HepG2 (cell line): ENCODE measurements around the gene EPB41L1. TPM values are rescaled to one million over a fixed set of nuclear protein-coding genes. Genes with fewer than 3 reads are reported as not detected.

Source experiments
- ATAD3A ChIP-seq: sonication (generic); formaldehyde crosslinking; IDR thresholded peaks from 2 replicates; pipeline ENCODE4 v1.4.0; 2020; ENCODE audit warnings: missing genetic modification reagents
- ATF7-NPFF ChIP-seq: sonication (generic); formaldehyde crosslinking; IDR thresholded peaks from 2 replicates; pipeline ENCODE4 v1.8.1; 2023; ENCODE audit warnings: mild to moderate bottlenecking, low read depth, missing genetic modification reagents, moderate library complexity
- CEBPB ChIP-seq: IDR thresholded peaks from 2 replicates; pipeline ENCODE4 v1.6.1; 2011; ENCODE audit warnings: low read depth, low read length, improper control_type of control experiment, borderline replicate concordance
- CREM ChIP-seq, 2 experiments: sonication (generic) in 1 of 2; formaldehyde crosslinking in 1 of 2; IDR thresholded peaks; 2 replicates each; pipeline versions ENCODE4 v1.4.0 to v1.6.1; 2016 to 2020; ENCODE audit warnings: antibody characterized with exemption in 1 of 2, mild to moderate bottlenecking in 1 of 2, missing genetic modification reagents in 1 of 2
- HOXA9 ChIP-seq: sonication (generic); formaldehyde crosslinking; IDR thresholded peaks from 2 replicates; pipeline ENCODE4 v1.8.1; 2022; ENCODE audit warnings: missing genetic modification reagents, mild to moderate bottlenecking, moderate library complexity, borderline replicate concordance
- KDM4B ChIP-seq: sonication (generic); formaldehyde crosslinking; IDR thresholded peaks from 2 replicates; pipeline ENCODE4 v1.4.0; 2020; ENCODE audit warnings: missing genetic modification reagents
- NONO ChIP-seq, 2 experiments: fragments of 450-650 bp in 1 of 2; sonication (generic) in 1 of 2; formaldehyde crosslinking in 1 of 2; IDR thresholded peaks in 1 of 2; conservative IDR thresholded peaks in 1 of 2; 2 replicates each; pipeline versions ENCODE4 v1.6.1 to v1.8.0; 2017 to 2022; ENCODE audit warnings: mild to moderate bottlenecking in 1 of 2, missing genetic modification reagents in 1 of 2, moderate library complexity in 1 of 2
- PLRG1 ChIP-seq: fragments of 450-650 bp; conservative IDR thresholded peaks from 2 replicates; pipeline ENCODE4 v1.6.1; 2016
- POLR2AphosphoS5 ChIP-seq: IDR thresholded peaks from 2 replicates; pipeline ENCODE4 v1.6.1; 2012; ENCODE audit warnings: low read depth, low read length
- RXRA ChIP-seq: sonication (generic); formaldehyde crosslinking; IDR thresholded peaks from 2 replicates; pipeline ENCODE4 v1.5.1; 2020; ENCODE audit warnings: missing genetic modification reagents
- RXRB ChIP-seq: IDR thresholded peaks from 2 replicates; pipeline ENCODE4 v1.6.1; 2016; ENCODE audit warnings: borderline replicate concordance, missing genetic modification reagents, missing compliant biosample characterization
- SIX1 ChIP-seq: sonication (generic); formaldehyde crosslinking; IDR thresholded peaks from 2 replicates; pipeline ENCODE4 v1.4.0; 2020; ENCODE audit warnings: missing genetic modification reagents, borderline replicate concordance
- THAP11 ChIP-seq: IDR thresholded peaks from 2 replicates; pipeline ENCODE4 v1.6.1; 2016; ENCODE audit warnings: missing biosample characterization, missing genetic modification reagents
- ZNF605 ChIP-seq: sonication (generic); formaldehyde crosslinking; IDR thresholded peaks from 2 replicates; pipeline ENCODE4 v1.8.0; 2022; ENCODE audit warnings: mild to moderate bottlenecking, missing genetic modification reagents
- ZNF766 ChIP-seq: sonication (generic); formaldehyde crosslinking; IDR thresholded peaks from 2 replicates; pipeline ENCODE4 v1.5.0; 2020; ENCODE audit warnings: missing genetic modification reagents, borderline replicate concordance
- polyA plus RNA-seq, 8 experiments: library from polyadenylated mRNA; depleted of rRNA in 3 of 8; stranded (reverse) in 7 of 8; unstranded in 1 of 8; fragments of >200 nt; fragmentation: Illumina TruSeq in 4 of 8; extraction: Trizol in 4 of 8; gene quantifications; 2 replicates each; pipeline versions ENCODE4 v1.2.1 to v1.2.3, GENCODE V29; 2011 to 2016; ENCODE audit warnings: low read depth in 4 of 8, missing spikeins in 1 of 8, mixed read lengths in 1 of 8; ENCODE audit not compliant: insufficient read depth in 1 of 8
- total RNA-seq, 5 experiments: library from RNA; depleted of rRNA; stranded (reverse); fragments of >200 nt; fragmentation: Illumina TruSeq; extraction: Trizol; gene quantifications; 2 replicates each; pipeline ENCODE4 v1.2.3, GENCODE V29; 2016; ENCODE audit warnings: low read depth in 1 of 5
- TF ChIP-seq, protein P1 (sequence below): sonication (generic); formaldehyde crosslinking; IDR thresholded peaks from 2 replicates; pipeline ENCODE4 v1.8.1; 2023; ENCODE audit warnings: mild to moderate bottlenecking, missing genetic modification reagents
- TF ChIP-seq, protein P2 (sequence below): sonication (generic); formaldehyde crosslinking; IDR thresholded peaks from 2 replicates; pipeline ENCODE4 v1.4.0; 2020; ENCODE audit warnings: low read depth, missing genetic modification reagents
- TF ChIP-seq, protein P3 (sequence below): sonication (generic); formaldehyde crosslinking; IDR thresholded peaks from 2 replicates; pipeline ENCODE4 v1.5.1; 2020; ENCODE audit warnings: mild to moderate bottlenecking, missing genetic modification reagents

Gene EPB41L1
- total and polyA plus RNA-seq, 2 of the 13 experiments (the other 11 are each of a cell fraction or from before 2014, with no cell fraction given) = 16.7 to 39.0 TPM

DNA sequence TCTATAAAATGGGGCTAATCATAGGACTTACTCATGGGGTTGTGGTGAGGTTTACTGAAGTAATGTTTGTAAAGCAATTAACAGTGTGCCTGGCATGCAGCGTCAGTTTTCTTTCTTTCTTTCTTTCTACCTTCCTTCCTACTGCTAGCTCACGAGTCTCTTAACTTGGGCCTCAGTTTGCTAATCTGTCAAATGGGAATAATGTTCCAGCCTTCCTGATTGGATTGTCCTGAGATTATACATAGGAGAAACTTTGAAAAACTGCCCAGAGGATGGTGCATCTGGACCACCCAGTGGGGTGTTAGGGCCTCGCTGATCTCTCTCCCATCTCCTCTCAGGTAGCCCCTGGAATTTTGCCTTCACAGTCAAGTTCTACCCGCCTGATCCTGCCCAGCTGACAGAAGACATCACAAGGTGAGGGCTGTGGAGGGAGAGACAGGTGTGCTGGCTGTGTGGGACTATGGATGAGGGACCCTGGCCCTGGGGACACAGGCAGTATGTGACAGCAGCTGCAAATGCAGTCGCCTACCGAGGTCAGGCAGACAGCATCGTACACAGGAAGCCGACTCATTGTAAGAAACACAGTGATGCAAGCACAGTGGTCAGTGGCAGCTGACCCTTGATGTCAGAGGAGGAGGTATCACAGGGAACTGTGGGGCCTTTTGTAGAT is 27.5 kb downstream of the EPB41L1 start (continued):
- TF ChIP-seq RXRB (CRISPR knock-in tag) = peak; percentile 10; the same call in 1 of the 2 replicates
- 0 out of 2 replicates have a peak, but pooled peaks have one; percentile 12 for TF ChIP-seq CREM (IDR thresholded peaks at IDR 0.05)
- no peak for TF ChIP-seq CREM (CRISPR knock-in tag; IDR thresholded peaks at IDR 0.05)
- TF ChIP-seq NONO (IDR thresholded peaks at IDR 0.05) = no peak
- peak; percentile 43; the same call in 1 of the 2 replicates for TF ChIP-seq NONO (CRISPR knock-in tag; conservative IDR thresholded peaks at IDR 0.05)
- TF ChIP-seq HOXA9 (CRISPR knock-in tag) = 0 out of 2 replicates have a peak, but pooled peaks have one; percentile 68
- TF ChIP-seq SIX1 (CRISPR knock-in tag) = 0 out of 2 replicates have a peak, but pooled peaks have one; percentile 23
- TF ChIP-seq POLR2AphosphoS5 = peak; percentile 18; the same call in 1 of the 2 replicates
- TF ChIP-seq, protein P1, sequence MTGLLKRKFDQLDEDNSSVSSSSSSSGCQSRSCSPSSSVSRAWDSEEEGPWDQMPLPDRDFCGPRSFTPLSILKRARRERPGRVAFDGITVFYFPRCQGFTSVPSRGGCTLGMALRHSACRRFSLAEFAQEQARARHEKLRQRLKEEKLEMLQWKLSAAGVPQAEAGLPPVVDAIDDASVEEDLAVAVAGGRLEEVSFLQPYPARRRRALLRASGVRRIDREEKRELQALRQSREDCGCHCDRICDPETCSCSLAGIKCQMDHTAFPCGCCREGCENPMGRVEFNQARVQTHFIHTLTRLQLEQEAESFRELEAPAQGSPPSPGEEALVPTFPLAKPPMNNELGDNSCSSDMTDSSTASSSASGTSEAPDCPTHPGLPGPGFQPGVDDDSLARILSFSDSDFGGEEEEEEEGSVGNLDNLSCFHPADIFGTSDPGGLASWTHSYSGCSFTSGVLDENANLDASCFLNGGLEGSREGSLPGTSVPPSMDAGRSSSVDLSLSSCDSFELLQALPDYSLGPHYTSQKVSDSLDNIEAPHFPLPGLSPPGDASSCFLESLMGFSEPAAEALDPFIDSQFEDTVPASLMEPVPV (CRISPR knock-in tag) = 0 out of 2 replicates have a peak, but pooled peaks have one; percentile 19
- TF ChIP-seq ATAD3A (CRISPR knock-in tag) = no peak
- no peak; the same call in 1 of the 2 replicates for TF ChIP-seq RXRA (CRISPR knock-in tag)
- TF ChIP-seq KDM4B (CRISPR knock-in tag) = peak; percentile 48; the same call in 1 of the 2 replicates
- TF ChIP-seq ATF7-NPFF (CRISPR knock-in tag) = peak; percentile 61; the same call in 1 of the 2 replicates
- peak; percentile 93 for TF ChIP-seq CEBPB
- TF ChIP-seq, protein P2, sequence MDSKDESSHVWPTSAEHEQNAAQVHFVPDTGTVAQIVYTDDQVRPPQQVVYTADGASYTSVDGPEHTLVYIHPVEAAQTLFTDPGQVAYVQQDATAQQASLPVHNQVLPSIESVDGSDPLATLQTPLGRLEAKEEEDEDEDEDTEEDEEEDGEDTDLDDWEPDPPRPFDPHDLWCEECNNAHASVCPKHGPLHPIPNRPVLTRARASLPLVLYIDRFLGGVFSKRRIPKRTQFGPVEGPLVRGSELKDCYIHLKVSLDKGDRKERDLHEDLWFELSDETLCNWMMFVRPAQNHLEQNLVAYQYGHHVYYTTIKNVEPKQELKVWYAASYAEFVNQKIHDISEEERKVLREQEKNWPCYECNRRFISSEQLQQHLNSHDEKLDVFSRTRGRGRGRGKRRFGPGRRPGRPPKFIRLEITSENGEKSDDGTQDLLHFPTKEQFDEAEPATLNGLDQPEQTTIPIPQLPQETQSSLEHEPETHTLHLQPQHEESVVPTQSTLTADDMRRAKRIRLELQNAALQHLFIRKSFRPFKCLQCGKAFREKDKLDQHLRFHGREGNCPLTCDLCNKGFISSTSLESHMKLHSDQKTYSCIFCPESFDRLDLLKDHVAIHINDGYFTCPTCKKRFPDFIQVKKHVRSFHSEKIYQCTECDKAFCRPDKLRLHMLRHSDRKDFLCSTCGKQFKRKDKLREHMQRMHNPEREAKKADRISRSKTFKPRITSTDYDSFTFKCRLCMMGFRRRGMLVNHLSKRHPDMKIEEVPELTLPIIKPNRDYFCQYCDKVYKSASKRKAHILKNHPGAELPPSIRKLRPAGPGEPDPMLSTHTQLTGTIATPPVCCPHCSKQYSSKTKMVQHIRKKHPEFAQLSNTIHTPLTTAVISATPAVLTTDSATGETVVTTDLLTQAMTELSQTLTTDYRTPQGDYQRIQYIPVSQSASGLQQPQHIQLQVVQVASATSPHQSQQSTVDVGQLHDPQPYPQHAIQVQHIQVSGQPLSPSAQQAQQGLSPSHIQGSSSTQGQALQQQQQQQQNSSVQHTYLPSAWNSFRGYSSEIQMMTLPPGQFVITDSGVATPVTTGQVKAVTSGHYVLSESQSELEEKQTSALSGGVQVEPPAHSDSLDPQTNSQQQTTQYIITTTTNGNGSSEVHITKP (CRISPR knock-in tag) = 0 out of 2 replicates have a peak, but pooled peaks have one; percentile 59
- TF ChIP-seq ZNF766 = 0 out of 2 replicates have a peak, but pooled peaks have one; percentile 14
- TF ChIP-seq, protein P3, sequence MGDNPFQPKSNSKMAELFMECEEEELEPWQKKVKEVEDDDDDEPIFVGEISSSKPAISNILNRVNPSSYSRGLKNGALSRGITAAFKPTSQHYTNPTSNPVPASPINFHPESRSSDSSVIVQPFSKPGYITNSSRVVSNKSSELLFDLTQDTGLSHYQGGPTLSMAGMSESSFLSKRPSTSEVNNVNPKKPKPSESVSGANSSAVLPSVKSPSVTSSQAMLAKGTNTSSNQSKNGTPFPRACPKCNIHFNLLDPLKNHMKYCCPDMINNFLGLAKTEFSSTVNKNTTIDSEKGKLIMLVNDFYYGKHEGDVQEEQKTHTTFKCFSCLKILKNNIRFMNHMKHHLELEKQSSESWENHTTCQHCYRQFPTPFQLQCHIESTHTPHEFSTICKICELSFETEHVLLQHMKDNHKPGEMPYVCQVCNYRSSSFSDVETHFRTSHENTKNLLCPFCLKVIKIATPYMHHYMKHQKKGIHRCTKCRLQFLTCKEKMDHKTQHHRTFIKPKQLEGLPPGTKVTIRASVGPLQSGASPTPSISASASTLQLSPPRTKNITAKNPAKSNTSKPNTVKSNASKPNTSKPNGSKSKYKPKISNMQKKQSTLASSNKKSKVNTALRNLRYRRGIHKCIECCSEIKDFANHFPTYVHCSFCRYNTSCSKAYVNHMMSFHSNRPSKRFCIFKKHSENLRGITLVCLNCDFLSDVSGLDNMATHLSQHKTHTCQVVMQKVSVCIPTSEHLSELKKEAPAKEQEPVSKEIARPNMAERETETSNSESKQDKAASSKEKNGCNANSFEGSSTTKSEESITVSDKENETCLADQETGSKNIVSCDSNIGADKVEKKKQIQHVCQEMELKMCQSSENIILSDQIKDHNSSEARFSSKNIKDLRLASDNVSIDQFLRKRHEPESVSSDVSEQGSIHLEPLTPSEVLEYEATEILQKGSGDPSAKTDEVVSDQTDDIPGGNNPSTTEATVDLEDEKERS (CRISPR knock-in tag) = 0 out of 2 replicates have a peak, but pooled peaks have one; percentile 7
- no peak for TF ChIP-seq PLRG1
- TF ChIP-seq THAP11 (CRISPR knock-in tag) = peak; percentile 74
- peak; percentile 75; the same call in 1 of the 2 replicates for TF ChIP-seq ZNF605
